GM18870 (cell line): ENCODE results near the gene SHD.
"Not testable (repeated sequence)": the region's sequence is repeated elsewhere in the genome, so short reads cannot be mapped to it uniquely, and the experiment has no call there.

ENCODE experiments used
- ATAC-seq: cut with Tn5 transposase; IDR thresholded peaks from one replicate; pipeline ENCODE4 v1.9.1; 2021; ENCODE audit warnings: moderate library complexity; ENCODE audit not compliant: unreplicated experiment

Gene SHD

DNA sequence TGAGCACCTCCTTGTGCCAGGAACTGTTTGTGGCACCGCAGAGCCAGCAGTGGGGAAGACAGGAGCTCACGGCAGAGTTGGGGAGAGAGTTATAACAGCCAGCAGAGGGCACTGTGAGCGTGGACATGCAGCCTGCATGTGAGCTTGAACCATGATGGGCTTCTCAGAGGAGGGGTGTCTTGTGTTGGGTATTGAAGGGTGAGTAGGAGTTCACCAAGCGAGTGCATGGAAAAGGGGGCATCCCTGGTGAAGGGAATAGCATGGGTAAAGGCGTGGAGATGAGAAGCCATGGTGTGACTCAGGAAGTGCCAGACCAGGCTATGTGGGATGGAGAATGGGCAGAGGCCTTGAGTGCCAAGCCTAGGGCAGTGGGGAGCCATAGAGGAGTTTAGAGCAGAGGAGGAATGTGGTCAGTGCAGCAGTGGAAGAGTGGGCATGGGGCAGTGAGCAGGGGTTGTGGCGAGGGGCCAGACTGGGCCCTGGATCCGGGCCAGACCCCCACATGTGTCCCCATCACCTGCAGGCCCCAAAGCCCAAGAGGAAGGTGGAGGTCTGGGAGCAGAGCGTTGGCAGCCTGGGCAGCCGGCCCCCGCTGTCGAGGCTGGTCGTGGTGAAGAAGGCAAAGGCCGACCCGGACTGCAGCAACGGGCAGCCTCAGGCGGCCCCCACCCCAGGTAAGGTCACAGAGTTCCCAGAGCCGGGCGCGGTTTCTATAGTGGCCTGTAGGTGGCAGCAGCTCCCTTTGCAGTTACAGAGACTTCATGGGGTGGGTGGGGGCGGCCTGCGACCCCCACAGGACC, 11.8 kb upstream of the SHD start:
- no peak for ATAC-seq

DNA sequence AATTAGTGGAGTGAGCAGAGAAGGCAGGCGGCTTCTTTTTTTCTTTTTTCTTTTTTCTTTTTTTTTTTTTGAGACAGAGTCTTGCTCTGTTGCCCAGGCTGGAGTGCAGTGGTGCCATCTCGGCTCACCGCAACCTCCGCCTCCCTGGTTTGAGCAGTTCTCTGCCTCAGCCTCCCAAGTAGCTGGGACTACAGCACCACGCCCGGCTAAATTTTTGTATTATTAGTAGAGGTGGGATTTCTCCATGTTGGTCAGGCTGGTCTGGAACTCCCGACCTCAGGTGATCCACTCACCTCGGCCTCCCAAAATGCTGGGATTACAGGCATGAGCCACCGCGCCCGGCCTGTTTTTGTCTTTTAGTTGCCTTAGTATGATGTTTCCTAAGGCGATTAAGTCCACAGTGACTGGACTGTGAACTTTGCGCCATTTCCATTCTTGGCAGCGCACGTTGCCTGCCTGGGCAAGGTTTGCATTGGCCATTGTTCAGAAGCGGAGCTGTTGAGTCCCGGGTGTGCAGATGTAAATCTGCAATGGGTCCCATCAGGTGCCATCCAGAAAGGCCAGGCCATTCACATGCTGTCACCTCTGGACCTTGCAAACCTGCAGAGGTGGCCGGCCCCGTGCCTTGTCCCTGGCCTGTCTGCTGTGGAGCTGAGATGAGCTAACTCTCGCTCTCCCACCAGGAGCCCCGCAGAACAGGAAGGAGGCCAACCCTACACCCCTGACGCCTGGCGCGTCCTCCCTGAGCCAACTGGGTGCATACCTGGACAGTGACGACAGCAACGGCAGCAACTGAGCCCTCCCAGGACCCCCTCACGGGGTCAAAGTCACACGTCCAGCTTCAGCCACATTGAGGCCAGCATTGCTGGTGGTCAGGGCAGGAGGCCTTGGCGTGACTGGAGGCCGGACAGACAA, 10.9 kb upstream of the SHD start:
- ATAC-seq = no peak

DNA sequence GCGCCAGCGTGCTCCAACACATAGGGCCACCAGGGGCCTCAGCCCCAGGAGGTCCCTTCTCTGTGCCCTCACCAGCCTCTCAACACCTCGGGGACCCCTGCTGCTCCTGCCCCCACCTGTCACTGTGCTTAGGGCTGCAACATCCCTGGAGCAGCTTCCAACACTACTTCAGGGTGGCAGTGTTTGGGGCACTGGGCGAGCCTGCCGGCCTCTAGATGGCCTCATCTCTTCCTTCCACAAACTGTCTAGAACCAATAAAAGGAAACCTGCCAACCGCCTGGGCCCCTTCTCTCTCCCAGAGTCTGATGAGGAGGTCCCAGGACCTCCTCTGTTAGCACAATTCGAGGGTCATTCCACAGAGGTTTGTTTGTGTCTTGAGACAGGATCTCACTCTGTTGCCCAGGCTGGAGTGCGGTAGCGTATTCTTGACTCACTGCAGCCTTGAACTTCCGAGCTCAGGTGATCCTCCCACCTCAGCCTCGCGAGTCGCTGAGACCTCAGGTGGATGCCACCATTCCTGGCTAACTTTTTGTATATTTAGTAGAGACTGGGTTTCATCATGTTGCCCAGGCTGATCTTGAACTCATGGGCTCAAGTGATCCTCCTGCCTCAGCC, 10.1 kb upstream of the SHD start:
- ATAC-seq = no peak

DNA sequence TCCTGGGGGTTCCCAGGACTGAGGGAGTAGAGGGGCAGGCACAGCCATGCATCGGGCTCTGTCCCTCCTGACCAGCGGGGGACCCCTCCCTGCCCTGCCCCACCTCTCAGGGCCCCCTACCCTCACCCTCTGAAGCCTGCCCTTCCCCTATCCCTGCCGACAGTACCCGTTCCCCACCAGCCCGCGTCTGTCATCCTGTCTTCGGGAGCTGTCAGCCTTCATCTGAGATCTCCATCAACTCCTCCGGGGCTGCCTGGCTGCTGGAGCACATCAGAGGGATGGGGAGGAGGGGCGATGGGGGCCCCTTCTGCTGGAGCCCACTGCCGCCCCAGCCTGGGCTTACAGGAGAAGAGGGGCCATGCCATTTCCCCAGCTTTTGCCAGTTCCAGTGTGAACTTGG, 6.2 kb upstream of the SHD start:
- ATAC-seq = no peak

DNA sequence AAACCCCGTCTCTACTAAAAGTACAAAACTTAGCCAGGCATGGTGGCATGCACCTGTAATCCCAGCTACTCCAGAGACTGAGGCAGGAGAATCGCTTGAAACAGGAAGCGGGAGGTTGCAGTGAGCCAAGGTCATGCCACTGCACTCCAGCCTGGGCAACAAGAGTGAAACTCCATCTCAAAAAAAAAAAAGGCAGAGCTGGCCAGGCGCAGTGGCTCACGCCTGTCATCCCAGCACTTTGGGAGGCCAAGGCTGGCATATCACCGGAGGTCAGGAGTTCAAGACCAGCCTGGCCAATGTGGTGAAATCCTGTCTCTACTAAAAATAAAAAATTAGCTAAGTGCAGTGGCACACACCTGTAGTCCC, 4.8 kb upstream of the SHD start:
- not testable (repeated sequence) for ATAC-seq

DNA sequence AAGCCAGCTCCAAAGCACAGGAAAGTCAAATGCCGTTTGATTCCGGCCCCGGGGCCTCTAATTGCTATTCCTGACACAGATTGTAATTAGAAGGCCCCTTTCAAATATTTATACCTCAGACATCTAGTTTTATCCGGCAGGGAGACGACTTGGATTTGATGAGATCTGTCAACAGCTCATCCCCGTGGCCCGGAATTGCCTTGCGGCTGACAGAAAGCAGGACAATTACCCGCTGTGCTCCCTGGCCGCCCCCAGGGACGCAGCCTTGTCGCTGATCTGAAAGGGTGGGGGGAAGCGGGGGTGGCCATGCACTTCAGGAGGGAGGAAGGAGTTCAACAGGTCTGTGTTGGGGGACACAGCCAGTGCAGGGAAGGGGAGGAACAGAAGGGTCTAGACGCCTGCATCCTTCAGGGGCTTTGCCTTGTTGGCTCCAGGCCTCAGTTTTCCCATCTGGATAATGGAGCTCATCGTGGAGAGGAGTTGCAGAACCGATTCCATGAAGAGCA, 1.8 kb upstream of the SHD start:
- no peak for ATAC-seq

DNA sequence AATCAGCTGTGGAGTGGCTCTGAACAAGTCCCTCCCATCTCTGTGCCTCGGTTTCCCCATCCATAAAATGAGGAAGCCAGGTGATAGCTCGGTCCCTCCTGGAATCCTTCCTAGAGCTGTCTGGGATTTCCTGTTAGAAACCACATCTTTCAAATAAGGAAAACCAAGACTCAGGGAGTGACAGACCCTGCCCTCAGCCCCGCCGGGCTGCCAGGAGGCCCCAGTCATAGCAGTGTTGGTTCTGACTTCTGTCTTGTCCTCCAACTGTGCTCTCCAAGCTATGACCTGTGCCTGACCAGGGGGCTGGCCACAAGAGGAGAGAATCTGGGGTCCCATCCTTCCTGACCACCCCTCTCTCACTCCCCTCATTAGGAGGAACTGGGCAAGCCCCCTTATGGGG, 1.1 kb upstream of the SHD start:
- ATAC-seq = no peak

DNA sequence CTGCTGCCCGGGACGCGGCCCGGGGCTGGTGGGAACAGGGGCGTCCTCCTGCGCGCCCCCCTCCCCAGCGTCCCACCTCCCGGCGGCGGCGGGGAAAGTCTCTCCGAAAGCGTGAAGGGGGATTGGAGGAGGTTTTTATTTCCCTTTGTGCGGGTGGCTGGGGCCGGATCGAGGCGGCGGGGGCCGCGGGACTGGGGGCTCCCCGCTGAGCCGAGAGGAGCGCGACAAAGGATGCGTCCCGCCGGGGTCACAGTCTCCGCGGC, 132 bp downstream of the SHD start:
- no peak for ATAC-seq

DNA sequence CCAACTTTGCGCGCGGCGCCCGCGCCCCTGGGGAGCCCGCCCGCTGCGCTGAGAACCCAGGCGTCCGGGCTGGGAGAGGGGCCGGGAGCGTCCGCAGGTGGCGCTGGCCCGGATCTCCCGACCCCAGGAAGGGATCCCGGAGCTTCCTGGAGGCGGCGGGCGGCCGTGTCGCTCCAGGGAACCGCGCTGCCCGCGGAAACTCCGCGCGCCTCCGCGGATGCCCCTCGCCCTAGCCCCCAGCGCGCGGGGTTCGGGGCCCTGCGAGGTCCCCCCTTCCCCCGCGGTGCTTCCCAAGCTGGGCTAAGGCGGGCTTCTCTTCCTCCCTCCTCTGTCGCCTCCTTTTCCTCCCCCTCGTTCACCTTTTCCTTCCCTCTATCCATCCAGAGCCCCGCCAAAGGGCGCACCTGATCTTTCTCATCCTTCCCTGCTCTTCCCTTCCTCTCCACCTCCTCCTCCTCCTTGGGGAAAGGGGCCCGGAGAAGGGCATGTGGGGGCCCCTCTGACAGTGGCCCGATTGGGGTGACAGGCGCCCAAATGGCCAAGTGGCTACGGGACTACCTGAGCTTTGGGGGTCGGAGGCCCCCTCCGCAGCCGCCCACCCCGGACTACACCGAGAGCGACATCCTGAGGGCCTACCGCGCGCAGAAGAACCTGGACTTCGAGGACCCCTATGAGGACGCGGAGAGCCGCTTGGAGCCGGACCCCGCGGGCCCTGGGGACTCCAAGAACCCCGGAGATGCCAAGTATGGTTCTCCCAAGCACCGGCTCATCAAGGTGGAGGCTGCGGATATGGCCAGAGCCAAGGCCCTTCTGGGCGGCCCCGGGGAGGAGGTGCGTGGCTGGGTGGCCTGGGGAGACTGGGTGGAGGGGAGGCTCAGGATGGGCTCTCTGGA, 710 bp downstream of the SHD start:
- ATAC-seq = no peak

DNA sequence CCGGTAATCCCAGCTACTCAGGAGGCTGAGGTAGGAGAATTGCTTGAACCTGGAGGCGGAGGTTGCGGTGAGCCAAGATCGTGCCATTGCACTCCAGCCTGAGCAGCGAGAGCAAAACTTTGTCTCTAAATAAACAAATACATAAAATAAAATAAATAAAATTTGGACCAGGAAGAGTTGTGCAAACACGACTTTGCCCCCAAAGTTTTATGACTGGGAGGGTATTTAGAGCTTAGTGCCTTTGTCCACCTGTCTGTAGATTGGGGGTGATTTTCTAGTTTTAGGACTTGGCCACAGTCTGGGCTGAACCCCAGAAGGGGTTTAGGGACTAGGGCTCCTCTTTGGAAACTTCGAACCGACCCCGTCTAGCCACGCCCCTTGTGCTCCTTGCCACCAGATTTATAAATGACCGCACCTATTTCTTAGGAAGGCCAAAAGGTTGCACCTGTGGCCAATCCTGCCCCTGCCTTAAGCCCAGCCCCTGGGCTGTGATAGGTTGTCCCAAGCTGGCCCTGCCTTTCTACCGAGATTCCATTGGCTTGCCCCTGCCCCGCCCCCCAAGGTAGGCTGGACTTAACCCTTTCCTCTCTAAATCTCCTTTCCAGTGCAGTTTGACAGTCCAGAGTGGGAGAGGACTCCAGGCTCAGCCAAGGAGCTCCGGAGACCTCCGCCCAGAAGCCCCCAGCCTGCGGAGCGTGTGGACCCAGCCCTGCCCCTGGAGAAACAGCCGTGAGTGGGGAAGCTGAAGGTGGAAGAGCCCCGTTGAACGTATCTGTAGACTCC, 5.3 kb downstream of the SHD start:
- no peak for ATAC-seq

DNA sequence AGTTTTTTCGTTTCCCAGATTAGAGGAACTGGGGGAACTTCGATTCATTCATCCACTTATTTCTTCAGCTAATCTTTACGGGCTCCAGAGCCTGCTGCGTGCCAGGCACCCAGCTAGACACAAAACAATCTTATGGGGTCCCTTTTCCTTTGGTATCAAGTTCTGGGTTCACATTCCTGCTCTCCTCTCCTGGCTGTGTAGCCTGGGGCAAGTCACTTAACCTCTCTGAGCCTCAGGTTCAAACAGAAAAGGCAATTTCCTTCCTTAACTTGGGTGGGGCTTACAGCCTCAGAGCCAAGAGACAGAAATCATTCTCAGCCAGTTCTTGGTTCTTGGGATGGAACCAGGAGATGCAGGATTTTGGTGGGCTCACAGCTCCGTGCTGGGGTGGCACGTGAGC, 5.9 kb downstream of the SHD start:
- no peak for ATAC-seq

DNA sequence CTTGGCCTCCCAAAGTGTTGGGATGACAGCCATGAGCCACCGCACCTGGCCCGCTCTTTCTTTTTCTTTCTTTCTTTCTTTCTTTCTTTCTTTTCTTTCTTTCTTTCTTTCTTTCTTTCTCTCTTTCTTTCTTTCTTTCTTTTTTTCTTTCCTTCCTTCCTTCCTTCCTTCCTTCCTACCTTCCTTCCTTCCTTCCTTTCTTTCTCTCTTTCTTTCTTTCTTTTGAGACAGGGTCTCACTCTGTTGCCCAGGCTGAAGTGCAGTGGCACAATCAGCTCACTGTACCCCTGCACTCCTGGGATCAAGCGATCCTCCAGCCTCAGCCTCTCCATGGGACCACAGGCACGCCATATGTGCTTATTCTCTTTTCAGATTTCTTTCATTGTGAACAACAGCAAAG, 7.1 kb downstream of the SHD start:
- ATAC-seq = not testable (repeated sequence)

DNA sequence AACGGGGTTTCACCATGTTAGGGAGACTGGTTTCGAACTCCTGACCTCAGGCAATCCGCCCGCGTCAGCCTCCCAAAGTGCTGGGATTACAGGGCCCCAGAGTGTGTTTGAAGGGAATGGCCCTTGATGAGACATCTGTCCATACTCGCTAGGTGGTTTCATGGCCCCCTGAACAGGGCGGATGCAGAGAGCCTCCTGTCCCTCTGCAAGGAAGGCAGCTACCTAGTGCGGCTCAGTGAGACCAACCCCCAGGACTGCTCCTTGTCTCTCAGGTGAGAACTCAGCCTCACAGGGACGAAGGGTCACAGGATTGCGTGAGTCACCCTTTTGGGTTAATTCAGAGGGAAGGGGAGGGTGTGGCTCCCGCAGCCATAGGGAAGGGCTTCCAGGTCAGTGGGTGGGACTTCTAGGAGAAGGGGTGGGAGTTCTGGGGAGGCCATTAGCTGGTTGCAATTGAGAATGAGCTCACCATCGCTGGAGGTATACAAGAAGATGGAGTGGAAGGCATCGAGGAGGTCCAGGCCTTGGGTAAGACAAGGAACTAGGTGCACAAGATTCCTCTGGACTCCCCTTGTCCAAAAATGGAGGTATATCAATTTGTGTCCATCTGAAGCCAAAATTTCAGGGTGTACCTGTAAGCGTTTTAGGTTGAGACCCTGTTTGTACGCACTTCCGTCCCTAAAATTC, 9.2 kb downstream of the SHD start:
- ATAC-seq = no peak

DNA sequence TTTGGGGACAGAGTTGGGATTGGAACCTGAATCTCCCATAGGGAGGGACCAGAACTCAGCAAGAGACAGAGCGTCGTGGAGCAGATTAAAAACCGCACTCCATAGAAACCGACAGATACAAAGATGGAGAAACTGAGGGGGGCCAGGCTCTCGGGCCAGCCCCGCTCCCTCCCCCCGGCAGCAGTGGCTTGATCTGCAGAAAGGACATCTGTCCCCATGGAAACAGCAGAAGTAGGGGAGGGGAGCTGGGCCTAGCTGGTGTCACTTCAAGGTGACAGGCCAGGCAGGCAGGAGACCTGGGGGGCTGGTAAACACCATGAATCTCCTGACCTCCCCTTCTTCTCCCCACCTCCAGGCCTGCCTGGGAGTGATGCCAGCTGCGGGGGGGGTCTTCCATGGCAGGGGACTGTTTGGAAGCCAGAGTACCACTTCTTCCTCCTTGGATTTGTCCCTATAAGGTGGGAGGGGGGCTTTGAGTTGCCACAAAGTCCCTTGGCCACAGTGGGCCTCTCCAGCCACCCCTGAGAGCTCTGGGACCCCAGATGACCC, 12.2 kb downstream of the SHD start:
- no peak for ATAC-seq

DNA sequence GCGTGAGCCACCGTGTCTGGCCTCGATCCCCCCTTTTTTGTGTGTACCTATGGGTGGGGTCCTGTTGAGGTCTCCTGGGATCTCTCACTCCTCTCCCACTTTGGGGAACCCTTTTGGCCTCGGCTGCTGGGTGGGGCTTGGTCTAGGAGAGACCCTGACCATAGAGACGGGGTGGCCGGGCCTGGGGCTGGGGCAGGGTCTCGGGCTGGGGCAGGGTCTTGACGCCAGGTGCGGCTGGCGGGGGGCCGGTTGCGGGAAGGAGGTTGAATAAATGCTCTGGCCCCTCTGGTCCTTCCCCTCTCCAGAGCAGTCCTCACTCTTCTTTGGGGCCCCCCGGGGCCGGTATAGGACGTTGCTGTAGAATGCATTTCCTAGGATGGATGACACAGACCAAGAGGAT, 13.4 kb downstream of the SHD start:
- no peak for ATAC-seq

DNA sequence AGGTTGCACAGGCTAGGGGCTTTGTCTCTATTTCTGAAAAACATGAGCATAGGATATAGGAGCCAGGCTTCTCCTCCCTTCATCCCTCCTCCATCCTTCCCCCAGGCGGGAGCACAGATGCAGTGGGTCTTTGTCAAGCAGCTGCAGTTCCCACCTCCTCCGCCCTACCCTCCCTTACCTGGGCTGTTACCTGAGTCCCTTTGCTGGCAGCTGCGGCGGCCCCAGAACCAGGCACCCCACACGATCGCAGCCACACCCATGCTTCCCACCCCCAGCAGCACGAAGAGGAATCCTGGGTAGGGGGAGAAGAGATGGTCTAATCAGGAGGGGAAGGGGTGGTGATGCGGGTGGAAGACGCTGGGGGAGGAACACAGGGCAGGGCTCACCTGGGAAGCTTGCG, 15.3 kb downstream of the SHD start:
- ATAC-seq = no peak

DNA sequence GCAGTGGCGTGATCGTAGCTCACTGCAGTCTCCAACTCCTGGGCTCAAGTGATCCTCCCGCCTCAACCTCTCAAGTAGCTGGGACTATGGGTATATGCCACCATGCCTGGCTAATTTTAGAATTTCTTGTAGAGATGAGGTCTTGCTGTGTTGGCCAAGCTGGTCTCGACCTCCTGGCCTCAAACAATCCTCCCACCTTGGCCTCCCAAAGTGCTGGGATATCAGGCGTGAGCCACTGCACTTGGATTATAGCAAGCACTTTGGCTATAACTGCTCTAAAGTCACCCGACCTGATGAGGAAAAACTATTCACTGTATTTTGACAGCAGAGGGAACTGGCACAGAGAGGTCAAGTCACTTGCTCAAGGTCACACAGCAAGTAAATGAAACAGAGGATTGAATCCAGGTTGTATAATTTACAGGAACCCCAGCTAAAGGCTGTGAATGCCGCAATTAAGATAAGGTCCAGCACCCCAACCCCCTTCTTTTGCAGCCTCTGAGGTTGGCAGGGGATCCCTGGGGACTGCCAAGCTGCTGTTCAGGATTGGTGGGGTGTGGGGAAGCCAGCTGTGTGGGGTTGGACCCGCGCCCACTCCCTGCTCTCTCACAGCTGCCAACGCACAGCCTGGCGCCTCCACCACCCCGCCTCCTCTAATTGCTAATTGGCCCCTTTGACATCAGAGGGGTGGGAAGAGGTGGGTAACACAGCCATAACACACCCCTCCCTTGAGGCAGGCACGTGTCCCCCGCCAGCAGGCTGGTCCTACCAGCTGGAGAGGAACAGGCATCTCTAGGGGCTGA, 17.1 kb downstream of the SHD start:
- ATAC-seq = no peak
